NOMO-1 (cell line): ENCODE data around the gene BCL2L13.
"Not testable (repeated sequence)": the region's sequence is repeated elsewhere in the genome, so short reads cannot be mapped to it uniquely, and the experiment has no call there.

Source experiments
- DNase-seq, 2 experiments: peaks; one replicate each; lab custom pipeline; 2025; ENCODE audit not compliant: unreplicated experiment in 2 of 2; lab: John Stamatoyannopoulos, UW

BCL2L13 gene

GRCh38 chr22:17692841-17693240 lies 54.3 kb downstream of the BCL2L13 start:
- DNase-seq = no peak

- no peak for DNase-seq
Observed at GRCh38 chr22:17694193-17694592, 55.6 kb downstream of the BCL2L13 start.

- no peak for DNase-seq
Observed at GRCh38 chr22:17694752-17695151, 56.2 kb downstream of the BCL2L13 start.

GRCh38 chr22:17695986-17696385 lies 57.4 kb downstream of the BCL2L13 start:
- no peak for DNase-seq

- DNase-seq = peak in 1 of 2 experiments; percentile 32
Observed at GRCh38 chr22:17697196-17697595, 58.6 kb downstream of the BCL2L13 start.

- DNase-seq = not testable (repeated sequence)
Observed at GRCh38 chr22:17698276-17698675, 59.7 kb downstream of the BCL2L13 start.

- peak in 1 of 2 experiments; percentile 15 for DNase-seq
Observed at GRCh38 chr22:17698948-17699347, 60.4 kb downstream of the BCL2L13 start.

GRCh38 chr22:17699696-17700340 lies 61.3 kb downstream of the BCL2L13 start:
- peak in 1 of 2 experiments; percentile 64 for DNase-seq

- no peak for DNase-seq
Observed at GRCh38 chr22:17700778-17701177, 62.2 kb downstream of the BCL2L13 start.

GRCh38 chr22:17703811-17704210 lies 65.3 kb downstream of the BCL2L13 start:
- DNase-seq = no peak

- no peak for DNase-seq
Observed at GRCh38 chr22:17705546-17705945, 67.0 kb downstream of the BCL2L13 start.

- DNase-seq = peak; percentile 76 to 87
Observed at GRCh38 chr22:17705951-17706900, 67.7 kb downstream of the BCL2L13 start.

- no peak for DNase-seq
Observed at GRCh38 chr22:17706947-17707346, 68.4 kb downstream of the BCL2L13 start.

- DNase-seq = no peak
Observed at GRCh38 chr22:17707526-17707925, 69.0 kb downstream of the BCL2L13 start.

- DNase-seq = no peak
Observed at GRCh38 chr22:17710023-17710422, 71.5 kb downstream of the BCL2L13 start.

GRCh38 chr22:17712441-17712840 lies 73.9 kb downstream of the BCL2L13 start:
- DNase-seq = no peak

GRCh38 chr22:17716529-17716928 lies 78.0 kb downstream of the BCL2L13 start:
- no peak for DNase-seq

- DNase-seq = no peak
Observed at GRCh38 chr22:17717708-17718107, 79.2 kb downstream of the BCL2L13 start.

GRCh38 chr22:17719911-17720310 lies 81.4 kb downstream of the BCL2L13 start:
- DNase-seq = no peak

GRCh38 chr22:17724241-17724640 lies 85.7 kb downstream of the BCL2L13 start:
- no peak for DNase-seq

- DNase-seq = no peak
Observed at GRCh38 chr22:17724678-17725499, 86.3 kb downstream of the BCL2L13 start.
